Activated T-helper 2 cell treated with anti-CD3 and anti-CD28 coated beads, Interferon-gamma antibody, Interleukin-2, Interleukin-4, amounts not matched to agents 10 μg/mL and 5 μg/mL and 100 μg/mL, durations not matched to agents 14 hours and 24 hours and 36 hours (primary cell): ENCODE data around the gene PLXND1. TPM values are rescaled to one million over a fixed set of nuclear protein-coding genes. Genes with fewer than 3 reads are reported as not detected.

ENCODE experiments used
- DNase-seq: peaks from one replicate; pipeline ENCODE4 v3.0.0; 2021; ENCODE audit warnings: low spot score
- H3K27ac Mint-ChIP-seq: one replicate; pipeline ENCODE4 v1.8.0; 2021; ENCODE audit warnings: mixed read lengths
- H3K27me3 Mint-ChIP-seq: one replicate; pipeline ENCODE4 v1.8.0; 2021; ENCODE audit warnings: low read depth, mixed read lengths
- H3K36me3 Mint-ChIP-seq: one replicate; pipeline ENCODE4 v1.8.0; 2021; ENCODE audit warnings: low read depth, mixed read lengths
- H3K4me1 Mint-ChIP-seq: one replicate; pipeline ENCODE4 v1.8.0; 2021; ENCODE audit warnings: low read depth, mixed read lengths
- H3K4me3 Mint-ChIP-seq: one replicate; pipeline ENCODE4 v1.8.0; 2021; ENCODE audit warnings: low read depth, mild to moderate bottlenecking, moderate library complexity, mixed read lengths
- H3K9me3 Mint-ChIP-seq: one replicate; pipeline ENCODE4 v1.8.0; 2021; ENCODE audit warnings: mixed read lengths
- intact Hi-C: fragments of 100-400 bp; cut with micrococcal nuclease; formaldehyde crosslinking; loops from one replicate; pipeline ENCODE4 v1.15.1; 2023
- total RNA-seq: library from RNA; stranded (reverse); gene quantifications from 2 replicates; pipeline ENCODE4 v1.2.3, GENCODE V29; 2022

The PLXND1 gene
- total RNA-seq, 1 donor from 2014 or later, result 1.3 TPM

DNA sequence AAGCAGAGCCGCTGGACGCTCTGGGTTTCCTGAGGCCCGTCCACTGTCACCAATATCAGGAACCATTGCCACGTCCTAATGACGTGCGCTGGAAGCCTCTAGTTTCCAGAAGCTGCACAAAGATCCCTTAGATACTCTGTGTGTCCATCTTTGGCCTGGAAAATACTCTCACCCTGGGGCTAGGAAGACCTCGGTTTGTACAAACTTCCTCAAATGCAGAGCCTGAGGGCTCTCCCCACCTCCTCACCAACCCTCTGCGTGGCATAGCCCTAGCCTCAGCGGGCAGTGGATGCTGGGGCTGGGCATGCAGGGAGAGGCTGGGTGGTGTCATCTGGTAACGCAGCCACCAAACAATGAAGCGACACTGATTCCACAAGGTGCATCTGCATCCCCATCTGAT is 74.8 kb downstream of the PLXND1 start:
- Mint-ChIP-seq H3K36me3 (no peaks in the 10 kb centered on the region), H3K4me3 (no peak overlapping the region), H3K27ac (no peak overlapping the region), H3K27me3 (no peaks in the 10 kb centered on the region), H3K9me3 (no peaks in the 10 kb centered on the region), H3K4me1 (peaks cover 2% of the 10 kb centered on the region)
- no peak for DNase-seq
- intact Hi-C loops, result no loop called here

- Mint-ChIP-seq H3K4me3 (no peak overlapping the region), H3K9me3 (no peaks in the 10 kb centered on the region), H3K27me3 (no peaks in the 10 kb centered on the region), H3K4me1 (peaks cover 2% of the 10 kb centered on the region), H3K27ac (no peak overlapping the region), H3K36me3 (no peaks in the 10 kb centered on the region)
- DNase-seq, result no peak
- intact Hi-C loops, result no loop called here
Observed at GRCh38 chr3:129530821-129531220, 75.7 kb downstream of the PLXND1 start.

DNA sequence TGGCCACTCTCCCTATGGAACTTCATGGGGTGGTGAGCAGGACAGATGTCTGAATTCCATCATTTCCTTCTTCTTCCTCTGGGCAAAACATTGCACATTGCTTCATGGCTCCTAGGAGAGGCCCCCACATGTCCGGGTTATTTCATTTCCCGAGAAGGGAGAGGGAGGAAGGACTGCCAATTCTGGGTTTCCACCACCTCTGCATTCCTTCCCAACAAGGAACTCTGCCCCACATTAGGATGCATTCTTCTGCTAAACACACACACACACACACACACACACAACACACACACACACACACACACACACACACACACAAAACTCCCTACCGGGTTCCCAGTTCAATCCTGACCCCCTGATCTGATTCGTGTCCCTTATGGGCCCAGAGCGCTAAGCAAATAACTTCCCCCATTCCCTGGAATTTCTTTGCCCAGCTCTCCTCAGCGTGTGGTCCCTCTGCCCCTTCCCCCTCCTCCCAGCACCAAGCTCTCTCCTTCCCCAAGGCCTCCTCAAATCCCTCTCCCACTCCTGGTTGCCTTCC is 76.2 kb downstream of the PLXND1 start:
- intact Hi-C loops, result no loop called here
- Mint-ChIP-seq H3K27ac (no peak overlapping the region), H3K4me1 (peaks cover 2% of the 10 kb centered on the region), H3K9me3 (no peaks in the 10 kb centered on the region), H3K4me3 (no peak overlapping the region), H3K36me3 (no peaks in the 10 kb centered on the region), H3K27me3 (no peaks in the 10 kb centered on the region)
- no peak for DNase-seq

DNA sequence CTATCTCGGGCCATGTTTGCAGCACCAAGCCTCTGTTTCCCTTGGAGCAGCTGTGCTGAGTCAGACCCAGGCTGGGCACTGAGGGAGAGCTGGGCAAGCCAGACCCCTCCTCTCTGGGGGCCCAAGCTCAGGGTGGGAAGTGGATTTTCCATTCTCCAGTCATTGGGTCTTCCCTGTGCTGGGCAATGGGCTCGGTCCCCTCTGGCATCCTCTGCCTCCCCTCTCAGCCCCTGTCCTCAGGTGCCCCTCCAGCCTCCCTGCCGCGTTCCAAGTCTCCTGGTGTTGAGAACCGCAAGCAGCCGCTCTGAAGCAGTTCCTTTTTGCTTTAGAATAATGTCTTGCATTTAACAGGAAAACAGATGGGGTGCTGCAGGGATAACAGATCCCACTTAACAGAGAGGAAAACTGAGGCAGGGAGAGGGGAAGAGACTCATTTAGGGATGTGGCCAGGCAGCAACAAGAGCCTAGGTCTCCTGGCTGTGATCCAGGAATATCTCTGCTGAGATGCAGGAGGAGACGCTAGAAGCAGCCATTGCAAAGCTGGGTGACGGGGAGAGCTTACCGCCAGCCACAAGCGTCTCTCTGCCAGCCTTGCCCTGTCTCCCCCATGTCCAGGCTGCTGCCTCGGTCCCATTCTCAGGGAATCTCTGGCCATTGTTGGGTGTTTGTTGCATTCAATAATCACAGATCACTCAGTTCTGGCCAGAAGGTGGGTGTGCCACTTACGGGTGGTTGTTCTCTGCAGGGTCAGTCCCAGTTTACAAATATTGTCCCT is 76.9 kb downstream of the PLXND1 start:
- H3K4me3 Mint-ChIP-seq, result no peak overlapping the region
- no peaks in the 10 kb centered on the region for H3K4me1 Mint-ChIP-seq
- H3K36me3 Mint-ChIP-seq, result no peaks in the 10 kb centered on the region

DNA sequence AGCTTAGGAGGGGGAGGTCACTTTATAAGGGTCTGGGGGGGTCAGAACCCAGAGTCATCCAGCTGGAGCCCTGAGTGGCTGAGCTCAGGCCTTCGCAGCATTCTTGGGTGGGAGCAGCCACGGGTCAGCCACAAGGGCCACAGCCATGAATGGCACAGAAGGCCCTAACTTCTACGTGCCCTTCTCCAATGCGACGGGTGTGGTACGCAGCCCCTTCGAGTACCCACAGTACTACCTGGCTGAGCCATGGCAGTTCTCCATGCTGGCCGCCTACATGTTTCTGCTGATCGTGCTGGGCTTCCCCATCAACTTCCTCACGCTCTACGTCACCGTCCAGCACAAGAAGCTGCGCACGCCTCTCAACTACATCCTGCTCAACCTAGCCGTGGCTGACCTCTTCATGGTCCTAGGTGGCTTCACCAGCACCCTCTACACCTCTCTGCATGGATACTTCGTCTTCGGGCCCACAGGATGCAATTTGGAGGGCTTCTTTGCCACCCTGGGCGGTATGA is 77.8 kb downstream of the PLXND1 start, which contains the start of gene RHO:
RHO (plus strand) TSS at position 51 of the 512 bp plus-strand sequence; CDS start at position 146, 95 bp downstream.
- Mint-ChIP-seq H3K4me1 (no peaks in the 10 kb centered on the region), H3K36me3 (no peaks in the 10 kb centered on the region), H3K27ac (no peak within 1 kb of the TSS)

More for the DNA sequence above, 76.9 kb downstream of the PLXND1 start:
- intact Hi-C loops, result no loop called here
- Mint-ChIP-seq H3K27ac (no peak overlapping the region), H3K9me3 (no peaks in the 10 kb centered on the region), H3K27me3 (no peaks in the 10 kb centered on the region)
- no peak for DNase-seq

DNA sequence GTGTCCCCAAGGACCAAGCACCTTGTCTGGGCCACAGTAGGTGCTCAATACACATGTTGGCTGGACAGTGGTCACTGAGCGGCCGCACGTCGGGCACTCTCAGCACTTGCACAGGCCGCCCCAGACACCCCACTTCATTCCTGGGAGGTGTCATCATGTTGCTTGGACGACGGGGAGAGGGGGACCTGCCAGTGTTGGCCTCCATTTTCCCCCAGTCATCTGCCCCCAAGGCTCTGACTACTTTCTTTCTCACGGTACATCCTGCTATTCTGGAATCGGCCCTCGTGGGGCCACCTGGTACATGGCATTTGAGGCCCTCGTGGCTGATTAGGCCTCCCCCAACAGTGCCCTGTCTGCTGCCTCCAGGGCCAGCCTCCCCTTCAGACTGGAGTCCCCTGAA is 79.2 kb downstream of the PLXND1 start:
- Mint-ChIP-seq H3K9me3 (no peaks in the 10 kb centered on the region), H3K27ac (no peak overlapping the region), H3K4me3 (no peak overlapping the region), H3K36me3 (no peaks in the 10 kb centered on the region), H3K4me1 (no peaks in the 10 kb centered on the region), H3K27me3 (no peaks in the 10 kb centered on the region)
- no peak for DNase-seq
- intact Hi-C loops, result no loop called here

More for the DNA sequence above, 77.8 kb downstream of the PLXND1 start, which contains the start of gene RHO:
- DNase-seq, result no peak
- Mint-ChIP-seq H3K27me3 (no peaks in the 10 kb centered on the region), H3K9me3 (no peaks in the 10 kb centered on the region), H3K4me3 (no peak within 1 kb of the TSS)
- intact Hi-C loops, result no loop called here

GRCh38 chr3:129526121-129526900 is 80.2 kb downstream of the PLXND1 start:
- Mint-ChIP-seq H3K27ac (no peak overlapping the region), H3K27me3 (no peaks in the 10 kb centered on the region), H3K4me1 (no peaks in the 10 kb centered on the region), H3K36me3 (no peaks in the 10 kb centered on the region), H3K9me3 (no peaks in the 10 kb centered on the region), H3K4me3 (no peak overlapping the region)
- no peak for DNase-seq
- intact Hi-C loops, result no loop called here

GRCh38 chr3:129525341-129525968 is 81.0 kb downstream of the PLXND1 start:
- Mint-ChIP-seq H3K36me3 (no peaks in the 10 kb centered on the region), H3K4me1 (no peaks in the 10 kb centered on the region), H3K27me3 (no peaks in the 10 kb centered on the region), H3K4me3 (no peak overlapping the region), H3K27ac (no peak overlapping the region), H3K9me3 (no peaks in the 10 kb centered on the region)
- intact Hi-C loops, result no loop called here
- no peak for DNase-seq

DNA sequence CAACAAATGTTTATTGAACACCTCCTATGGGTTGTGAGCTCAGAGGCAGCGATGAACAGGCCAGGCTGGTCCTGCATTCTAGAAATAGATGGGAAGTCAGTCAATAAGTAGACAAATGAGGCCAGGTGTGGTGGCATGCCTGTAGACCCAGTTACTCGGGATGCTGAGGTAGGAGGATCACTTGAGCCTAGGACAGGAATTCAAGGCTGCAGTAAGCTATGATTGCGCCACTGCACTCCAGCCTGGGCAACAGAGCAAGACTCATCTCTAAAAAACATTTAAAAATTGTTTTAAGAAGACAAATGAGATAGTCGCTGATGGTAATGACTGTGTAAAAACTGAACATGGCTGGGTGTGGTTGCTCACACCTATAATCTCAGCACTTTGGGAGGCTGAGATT is 82.4 kb downstream of the PLXND1 start:
- DNase-seq, result no peak
- no peaks in the 10 kb centered on the region for H3K36me3 Mint-ChIP-seq
- no peaks in the 10 kb centered on the region for H3K27me3 Mint-ChIP-seq
- no peaks in the 10 kb centered on the region for H3K9me3 Mint-ChIP-seq
- no peak overlapping the region for H3K27ac Mint-ChIP-seq
- no peaks in the 10 kb centered on the region for H3K4me1 Mint-ChIP-seq
- intact Hi-C loops, result no loop called here
- H3K4me3 Mint-ChIP-seq, result no peak overlapping the region

DNA sequence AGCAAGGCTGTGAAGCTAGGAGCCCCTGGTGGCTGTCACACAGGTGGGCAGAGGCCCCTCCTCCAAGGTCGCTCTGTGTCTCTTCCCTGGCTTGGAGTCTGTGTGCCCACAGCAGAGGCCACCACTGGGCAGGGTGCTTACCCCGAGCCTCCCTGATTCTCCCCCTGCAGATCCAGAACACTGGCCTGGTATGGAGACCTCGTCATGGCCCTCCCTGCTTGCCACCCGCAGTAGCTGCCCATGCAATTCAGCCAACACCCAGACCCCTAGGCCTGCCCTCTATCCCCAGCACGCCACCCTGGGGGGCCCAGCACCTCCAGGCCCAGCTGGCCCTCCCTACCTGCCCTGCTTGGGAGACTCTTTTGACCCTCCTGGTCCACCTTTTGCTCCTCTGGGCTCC is 83.5 kb downstream of the PLXND1 start:
- Mint-ChIP-seq H3K36me3 (no peaks in the 10 kb centered on the region), H3K4me3 (no peak overlapping the region)
- DNase-seq, result no peak

DNA sequence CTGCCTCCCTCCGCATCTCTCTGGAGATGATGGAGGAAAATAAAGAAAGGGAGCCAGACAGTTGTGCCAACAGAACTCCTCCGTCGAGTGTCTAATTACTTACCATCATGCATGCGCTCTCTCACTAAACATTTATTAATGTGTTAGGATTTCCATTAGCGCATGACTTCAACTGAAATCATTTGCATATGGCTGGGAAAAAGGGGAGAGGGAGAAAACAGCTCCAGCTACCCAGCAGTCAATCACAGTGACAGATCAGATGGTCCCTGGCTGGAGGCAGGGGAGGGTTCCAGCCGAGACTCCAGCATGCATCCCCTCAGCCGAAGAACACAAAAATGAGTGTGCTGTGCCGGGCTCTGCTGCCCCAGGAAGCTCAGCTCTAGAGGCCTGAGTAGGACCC is 84.9 kb downstream of the PLXND1 start:
- H3K9me3 Mint-ChIP-seq, result no peaks in the 10 kb centered on the region
- intact Hi-C loops, result no loop called here
- no peaks in the 10 kb centered on the region for H3K36me3 Mint-ChIP-seq
- H3K27ac Mint-ChIP-seq, result no peak overlapping the region
- no peak overlapping the region for H3K4me3 Mint-ChIP-seq
- no peaks in the 10 kb centered on the region for H3K4me1 Mint-ChIP-seq
- no peaks in the 10 kb centered on the region for H3K27me3 Mint-ChIP-seq
- DNase-seq, result no peak

More for the DNA sequence above, 83.5 kb downstream of the PLXND1 start:
- H3K9me3 Mint-ChIP-seq, result no peaks in the 10 kb centered on the region
- no peaks in the 10 kb centered on the region for H3K4me1 Mint-ChIP-seq
- no peaks in the 10 kb centered on the region for H3K27me3 Mint-ChIP-seq
- H3K27ac Mint-ChIP-seq, result no peak overlapping the region
- intact Hi-C loops, result no loop called here

GRCh38 chr3:129520960-129521359 is 85.5 kb downstream of the PLXND1 start:
- H3K36me3 Mint-ChIP-seq, result no peaks in the 10 kb centered on the region
- no peak overlapping the region for H3K4me3 Mint-ChIP-seq
- DNase-seq, result no peak
- H3K27me3 Mint-ChIP-seq, result no peaks in the 10 kb centered on the region
- no peaks in the 10 kb centered on the region for H3K9me3 Mint-ChIP-seq
- no peaks in the 10 kb centered on the region for H3K4me1 Mint-ChIP-seq
- H3K27ac Mint-ChIP-seq, result no peak overlapping the region
- intact Hi-C loops, result no loop called here
